ENCODE data around the gene MGLL.

MGLL gene

DNA sequence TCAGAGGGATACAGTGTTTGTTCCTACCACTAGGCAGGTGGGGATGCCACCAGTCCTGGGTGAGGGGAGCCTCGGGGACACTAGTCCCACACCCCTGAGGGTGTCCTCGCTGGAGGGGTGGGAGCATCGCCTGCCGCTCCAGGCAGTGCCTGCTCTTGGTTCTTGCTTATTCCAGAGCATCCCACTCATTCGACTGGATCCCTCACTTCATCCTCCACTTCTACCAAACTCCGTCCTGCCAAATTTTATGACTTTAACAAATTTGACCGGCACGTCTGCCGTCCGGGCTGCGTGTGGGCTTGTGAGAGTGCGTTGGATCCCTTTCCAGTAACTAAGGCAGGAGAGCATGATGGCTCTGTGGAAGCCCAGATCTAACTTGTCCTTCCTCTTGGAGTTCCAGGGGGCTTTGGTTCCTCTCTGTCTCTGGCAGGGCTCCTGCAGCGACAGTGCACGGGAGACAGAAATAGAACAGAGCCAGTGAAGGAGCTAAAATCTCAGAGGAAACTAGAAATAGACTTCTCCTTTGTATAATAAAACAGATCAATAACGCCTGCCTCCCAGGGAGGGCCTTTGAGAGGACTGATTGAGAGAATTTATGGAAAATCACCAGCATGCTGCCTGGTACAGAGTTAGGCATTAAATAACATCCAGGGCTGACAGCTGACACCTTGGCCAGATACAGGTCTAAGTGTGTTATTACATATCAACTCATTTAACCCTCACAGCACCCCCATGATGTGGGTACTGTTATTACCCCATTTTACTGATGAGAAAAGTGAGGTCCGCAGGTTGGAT is 34.5 kb downstream of the MGLL start:
- no peak for DNase-seq

GRCh38 chr3:127787071-127787490 is 35.2 kb downstream of the MGLL start:
- no peak for DNase-seq

DNA sequence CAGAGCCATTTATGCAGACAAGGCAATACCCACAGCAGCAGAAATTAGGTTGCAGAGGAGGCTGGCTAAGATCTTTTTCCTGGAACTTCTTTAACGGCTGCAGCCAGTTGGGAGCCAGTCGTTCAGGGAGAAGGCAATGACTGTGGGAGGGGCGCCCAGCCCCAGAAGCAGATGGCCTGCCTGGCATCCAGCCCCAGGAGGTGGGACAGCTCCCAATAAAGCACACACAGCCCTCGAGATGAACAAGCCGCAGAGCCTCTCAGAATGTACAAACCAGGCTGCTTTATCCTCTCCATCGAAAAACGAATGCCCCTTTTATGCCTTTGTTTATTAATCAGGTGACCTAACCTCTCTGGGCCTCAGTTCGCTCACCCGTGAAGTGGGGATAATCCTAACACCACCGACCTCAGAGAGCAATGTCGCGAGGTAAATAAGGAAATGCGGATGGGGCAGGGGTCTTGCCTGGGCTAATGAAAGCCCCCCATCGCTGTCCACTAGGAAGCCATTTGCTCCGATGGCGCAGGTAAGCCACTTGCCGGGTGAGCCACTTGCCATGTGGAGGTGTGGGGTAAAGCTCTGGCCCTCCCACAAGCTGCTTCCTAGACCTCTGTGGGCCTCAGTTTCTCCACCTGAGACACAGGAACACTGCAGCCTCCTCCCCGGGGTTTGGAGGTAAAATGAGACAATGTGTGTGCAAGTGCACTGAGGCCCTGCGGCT is 35.8 kb downstream of the MGLL start:
- DNase-seq = no peak

- no peak for DNase-seq
Measured at GRCh38 chr3:127785711-127786265, 36.5 kb downstream of the MGLL start.

DNA sequence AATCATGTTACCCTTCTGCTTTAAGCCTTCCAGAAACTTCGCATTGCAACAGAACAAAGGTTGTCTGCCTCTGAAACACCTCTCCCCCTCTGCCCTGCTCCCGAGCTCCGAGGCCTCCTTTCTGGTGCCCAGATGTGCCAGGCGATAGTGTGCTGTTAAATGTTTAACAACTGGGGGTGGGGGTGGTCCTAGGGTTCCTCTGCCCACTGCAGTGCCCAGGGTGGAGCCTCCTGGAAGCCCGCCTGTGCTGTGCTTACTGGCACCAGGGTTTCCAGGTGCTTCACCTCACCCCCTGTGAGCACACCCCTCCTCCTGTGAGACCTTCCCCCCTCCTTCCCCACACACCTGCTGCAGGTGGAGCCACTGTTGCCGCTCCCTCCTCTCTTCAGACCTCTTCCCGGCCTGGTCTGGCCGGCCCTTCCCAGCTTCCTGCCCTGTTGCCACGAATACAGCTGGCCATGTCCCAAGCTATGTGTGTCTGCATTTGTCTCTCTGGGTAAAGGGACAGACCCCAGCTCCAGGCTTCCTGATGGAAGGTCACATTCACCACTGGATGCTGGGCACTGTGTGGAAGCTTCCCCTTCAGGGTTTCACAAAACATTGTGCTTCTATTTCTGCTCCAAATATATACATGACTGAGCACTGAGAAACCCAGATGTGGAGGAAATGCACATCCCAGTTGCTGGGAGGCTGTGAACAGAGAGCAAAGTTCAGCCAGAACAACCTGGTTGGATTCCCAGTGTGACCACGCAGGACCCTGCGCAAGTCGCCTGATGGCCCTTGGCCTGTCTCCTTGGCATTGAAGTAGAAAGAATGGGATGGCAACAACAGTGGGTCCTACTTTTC is 37.2 kb downstream of the MGLL start:
- DNase-seq = no peak

- no peak for DNase-seq
Measured at GRCh38 chr3:127784283-127784682, 38.0 kb downstream of the MGLL start.

DNA sequence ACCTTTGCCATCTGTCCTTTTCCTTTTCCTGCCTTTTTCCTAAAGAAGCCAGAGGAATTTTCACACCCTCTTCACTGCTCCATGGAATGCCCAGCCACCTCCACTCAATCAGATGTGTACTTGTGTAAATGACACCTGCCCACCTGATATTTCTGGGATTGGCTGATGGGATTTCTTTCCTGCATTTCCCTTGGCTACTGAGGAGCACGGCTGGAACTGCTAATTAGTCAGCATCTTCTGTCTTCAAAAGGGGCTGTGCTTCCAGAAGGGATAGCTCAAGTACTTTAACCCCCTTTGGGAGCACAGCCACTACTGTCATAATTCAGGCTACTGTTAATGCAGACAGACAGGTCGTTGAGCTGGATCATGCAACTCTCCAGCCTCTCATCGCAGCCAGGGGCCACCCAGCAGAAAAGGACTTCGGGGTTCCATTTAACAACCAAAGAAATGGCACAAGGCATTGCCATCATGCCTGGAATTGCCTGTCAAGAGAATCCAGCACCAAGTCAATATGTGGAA is 38.6 kb downstream of the MGLL start:
- no peak for DNase-seq

- DNase-seq = no peak
Measured at GRCh38 chr3:127783166-127783565, 39.1 kb downstream of the MGLL start.

DNA sequence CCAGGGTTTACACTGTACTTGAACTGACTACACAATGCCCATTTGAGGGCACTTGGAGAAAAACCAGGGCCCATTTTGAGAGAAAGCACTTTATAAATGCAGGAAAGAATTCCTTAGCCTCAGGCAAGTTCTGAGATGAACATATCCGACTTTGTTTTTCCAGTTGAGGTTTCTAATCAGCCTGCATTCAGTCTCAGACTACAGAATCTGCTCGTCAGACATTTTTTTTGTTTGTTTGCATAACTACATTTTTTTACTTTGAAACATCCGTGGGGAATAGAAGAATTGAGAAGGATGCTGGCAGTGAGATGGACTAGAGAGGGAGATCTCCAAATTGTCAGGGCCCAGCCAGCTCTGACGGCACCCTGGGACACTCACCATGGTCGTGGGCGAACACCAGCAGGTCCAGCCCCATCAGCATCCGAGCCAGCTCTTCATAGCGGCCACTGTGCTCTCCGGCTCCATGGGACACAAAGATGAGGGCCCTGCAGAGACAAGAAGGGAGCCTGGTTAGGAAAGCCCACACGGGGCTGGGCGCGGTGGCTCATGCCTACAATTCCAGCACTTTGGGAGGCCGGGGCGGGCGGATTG is 40.8 kb downstream of the MGLL start:
- DNase-seq = no peak

- no peak for DNase-seq
Measured at GRCh38 chr3:127780536-127781400, 41.5 kb downstream of the MGLL start.

DNA sequence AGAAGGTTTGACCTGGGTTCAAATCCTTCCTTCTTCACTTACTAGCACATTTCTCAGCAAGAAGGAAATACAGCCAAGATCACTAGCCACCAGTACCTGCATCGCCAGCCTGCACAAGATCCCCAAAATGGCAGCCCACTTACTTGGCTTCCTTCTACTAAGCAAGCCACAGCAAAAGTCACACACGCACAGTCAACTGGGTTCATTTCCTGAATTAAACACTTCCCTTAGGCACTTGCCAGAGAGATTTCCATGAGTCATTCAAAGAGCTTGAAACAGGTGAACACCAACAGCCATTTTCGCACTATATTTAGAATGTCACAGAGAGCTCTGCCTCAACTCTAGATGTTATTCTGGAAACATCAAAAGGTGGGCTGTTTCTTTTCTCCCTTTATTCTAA is 42.6 kb downstream of the MGLL start:
- no peak for DNase-seq

- no peak for DNase-seq
Measured at GRCh38 chr3:127777921-127778656, 44.2 kb downstream of the MGLL start.

GRCh38 chr3:127777332-127777731 is 45.0 kb downstream of the MGLL start:
- DNase-seq = no peak

GRCh38 chr3:127776347-127776746 is 46.0 kb downstream of the MGLL start:
- no peak for DNase-seq

GRCh38 chr3:127775398-127776109 is 46.8 kb downstream of the MGLL start:
- DNase-seq = no peak

DNA sequence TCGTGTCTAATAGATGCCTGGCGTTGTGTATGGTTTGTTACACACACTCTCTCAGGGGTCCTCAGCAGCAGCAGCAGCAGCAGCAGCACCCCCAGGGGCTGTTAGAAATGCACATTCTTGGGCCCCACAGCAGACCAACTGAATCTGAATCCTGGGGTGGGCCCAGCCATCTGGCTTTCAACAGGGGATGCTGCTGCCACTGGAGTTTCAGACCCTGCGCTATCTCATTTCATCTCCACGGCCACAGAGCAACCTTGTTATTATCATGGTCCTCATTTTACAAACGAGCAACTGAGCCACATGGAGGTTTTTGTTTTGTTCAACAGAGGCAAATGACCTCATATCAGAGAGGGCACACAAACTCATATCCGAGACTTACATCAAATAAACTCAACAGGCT is 47.7 kb downstream of the MGLL start:
- DNase-seq = no peak

GRCh38 chr3:127773752-127774395 is 48.4 kb downstream of the MGLL start:
- no peak for DNase-seq

DNA sequence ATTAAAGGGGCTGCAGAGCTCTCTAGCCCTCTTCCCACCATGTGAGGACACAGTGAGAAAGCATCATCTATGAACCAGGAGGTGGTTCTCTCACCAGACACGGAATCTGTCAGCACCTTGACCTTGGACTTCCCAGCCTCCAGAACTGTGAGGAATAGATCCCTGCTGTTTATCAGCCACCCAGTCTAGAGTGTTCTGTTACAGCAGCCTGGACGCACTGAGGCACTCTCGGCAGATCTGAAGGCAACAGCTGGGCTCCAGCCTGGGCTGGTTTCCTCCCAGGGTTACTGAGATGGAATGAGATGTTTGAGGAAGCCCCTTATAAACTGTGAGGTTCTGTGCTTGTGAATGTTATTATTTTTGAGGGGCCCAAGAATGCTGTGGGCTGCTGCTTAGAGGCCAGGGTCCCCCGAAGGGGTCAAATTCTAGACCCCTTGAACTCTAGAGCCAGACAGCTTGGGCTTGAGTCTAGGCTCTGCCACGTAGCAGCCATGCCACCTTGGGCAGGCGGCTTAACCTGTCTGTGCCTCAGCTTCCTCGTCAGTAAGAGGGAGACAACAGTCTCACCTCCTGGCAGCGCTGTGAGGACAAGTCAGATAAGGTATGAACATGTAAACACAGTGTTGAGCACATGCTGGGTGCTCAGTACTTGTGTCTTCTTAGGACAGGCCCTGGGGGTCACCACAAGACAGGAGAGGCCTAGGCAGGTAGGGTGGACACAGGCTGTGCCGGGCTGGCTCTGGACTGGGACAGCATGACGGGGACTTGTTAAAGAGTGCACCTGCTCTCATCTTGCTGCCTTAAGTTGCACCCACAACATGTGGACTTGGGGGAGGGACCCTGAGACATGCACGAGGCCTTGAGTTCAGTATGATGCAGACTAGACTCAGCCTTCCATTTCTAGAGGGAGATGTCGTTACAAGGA is 49.2 kb downstream of the MGLL start:
- no peak for DNase-seq

Data from CD4-positive, alpha-beta T cell treated with Interleukin-17A for 1 hour (primary cell).